Measurements from ENCODE around the gene CNBD2. TPM values are rescaled to one million over a fixed set of nuclear protein-coding genes. Genes with fewer than 3 reads are reported as not detected.
"Not testable (repeated sequence)": the region's sequence is repeated elsewhere in the genome, so short reads cannot be mapped to it uniquely, and the experiment has no call there.

CNBD2 gene
- total RNA-seq, 1 donor from 2014 or later: 3.0 TPM

GRCh38 chr20:36079486-36079885 is 111.1 kb downstream of the CNBD2 start:
- no peaks in the 10 kb centered on the region for H3K4me1 ChIP-seq (ENCODE audit: insufficient read depth, low read length)
- H3K27me3 ChIP-seq (ENCODE audit: insufficient read depth, low read length): peaks cover 4% of the 10 kb centered on the region
- FAIRE-seq: no peak
- no peak overlapping the region for H2AFZ ChIP-seq (ENCODE audit: low read depth, low read length)
- H3K4me3 Mint-ChIP-seq (ENCODE audit: unreplicated experiment): no peak overlapping the region
- DNase-seq (ENCODE audit: low read depth): no peak
- TF ChIP-seq CTCF (IDR thresholded peaks at IDR 0.05; ENCODE audit: insufficient read depth, low read depth, low read length) (no peak), EZH2 (IDR thresholded peaks at IDR 0.05; ENCODE audit: insufficient read depth, low read length) (no peak)
- peaks cover 13% of the 10 kb centered on the region for H3K27me3 Mint-ChIP-seq (ENCODE audit: low read depth, unreplicated experiment)
- no peaks in the 10 kb centered on the region for H3K9me3 Mint-ChIP-seq (ENCODE audit: unreplicated experiment)
- H3K79me2 ChIP-seq (ENCODE audit: insufficient read depth, low read length): no peaks in the 10 kb centered on the region
- no peak overlapping the region for H3K9ac ChIP-seq (ENCODE audit: low read length)
- no peak overlapping the region for H3K27ac Mint-ChIP-seq (ENCODE audit: unreplicated experiment)
- no peak overlapping the region for H3K4me3 ChIP-seq (ENCODE audit: insufficient read depth, low read depth, low read length)
- H3K4me2 ChIP-seq (ENCODE audit: low read length): no peak overlapping the region
- no peak overlapping the region for H3K27ac ChIP-seq (ENCODE audit: low read depth, low read length)
- no peaks in the 10 kb centered on the region for H3K36me3 Mint-ChIP-seq (ENCODE audit: low read depth, unreplicated experiment)
- no peaks in the 10 kb centered on the region for H3K36me3 ChIP-seq (ENCODE audit: insufficient read depth, low read length)
- H4K20me1 ChIP-seq (ENCODE audit: insufficient read depth, low read length): no peaks in the 10 kb centered on the region
- H3K9me3 ChIP-seq (ENCODE audit: insufficient read depth, low read depth, low read length): no peaks in the 10 kb centered on the region
- H3K4me1 Mint-ChIP-seq (ENCODE audit: low read depth, unreplicated experiment): peaks cover 5% of the 10 kb centered on the region

GRCh38 chr20:36079984-36080383 is 111.6 kb downstream of the CNBD2 start:
- H3K27me3 ChIP-seq (ENCODE audit: insufficient read depth, low read length); H3K27ac ChIP-seq (ENCODE audit: low read depth, low read length); H3K36me3 Mint-ChIP-seq (ENCODE audit: low read depth, unreplicated experiment); H3K4me3 Mint-ChIP-seq (ENCODE audit: unreplicated experiment); H3K36me3 ChIP-seq (ENCODE audit: insufficient read depth, low read length); H3K9me3 ChIP-seq (ENCODE audit: insufficient read depth, low read depth, low read length); H3K4me1 Mint-ChIP-seq (ENCODE audit: low read depth, unreplicated experiment); H3K4me3 ChIP-seq (ENCODE audit: insufficient read depth, low read depth, low read length); H3K27ac Mint-ChIP-seq (ENCODE audit: unreplicated experiment); H3K4me1 ChIP-seq (ENCODE audit: insufficient read depth, low read length); H2AFZ ChIP-seq (ENCODE audit: low read depth, low read length); H3K79me2 ChIP-seq (ENCODE audit: insufficient read depth, low read length); H4K20me1 ChIP-seq (ENCODE audit: insufficient read depth, low read length); DNase-seq (ENCODE audit: low read depth); H3K9me3 Mint-ChIP-seq (ENCODE audit: unreplicated experiment); FAIRE-seq; H3K9ac ChIP-seq (ENCODE audit: low read length); H3K4me2 ChIP-seq (ENCODE audit: low read length): not testable (repeated sequence)
- peaks cover 13% of the 10 kb centered on the region for H3K27me3 Mint-ChIP-seq (ENCODE audit: low read depth, unreplicated experiment)

Other genes with a start within 250 kb of the CNBD2 start
- 204 and 208 TPM in 2 replicates for gene RBM39, start 226.3 kb upstream of the CNBD2 start, total RNA-seq
- gene PHF20, start 196.6 kb upstream of the CNBD2 start, total RNA-seq: 32.6 and 40.1 TPM in 2 replicates
- 63.8 and 68.0 TPM in 2 replicates for gene SCAND1, start 14.1 kb upstream of the CNBD2 start, total RNA-seq
- 35.0 and 39.4 TPM in 2 replicates for gene EPB41L1, start 186.2 kb downstream of the CNBD2 start, total RNA-seq